DMS53 treated with DMSO at 0.1 percent for 48 hours (cell line): ENCODE measurements around the gene GNG2.

Experiments used
- DNase-seq: peaks from one replicate; lab custom pipeline; 2025; ENCODE audit not compliant: unreplicated experiment; lab: John Stamatoyannopoulos, UW

GNG2 gene

GRCh38 chr14:51855234-51855633, 5.2 kb upstream of the GNG2 start:
- DNase-seq: no peak

GRCh38 chr14:51856792-51857296, 3.6 kb upstream of the GNG2 start:
- DNase-seq: no peak

GRCh38 chr14:51859131-51859530, 1.3 kb upstream of the GNG2 start:
- no peak for DNase-seq

- peak; percentile 0 for DNase-seq
These were observed 550 bp downstream of the GNG2 start for GRCh38 chr14:51860825-51861499.

GRCh38 chr14:51862176-51862796, 1.9 kb downstream of the GNG2 start:
- DNase-seq: no peak

GRCh38 chr14:51862860-51863259, 2.4 kb downstream of the GNG2 start:
- no peak for DNase-seq

GRCh38 chr14:51865953-51866747, 5.7 kb downstream of the GNG2 start:
- no peak for DNase-seq

GRCh38 chr14:51867741-51868140, 7.3 kb downstream of the GNG2 start:
- no peak for DNase-seq

GRCh38 chr14:51868405-51868804, 8.0 kb downstream of the GNG2 start:
- no peak for DNase-seq

GRCh38 chr14:51869411-51870100, 9.1 kb downstream of the GNG2 start:
- DNase-seq: no peak

GRCh38 chr14:51870606-51871005, 10.2 kb downstream of the GNG2 start:
- no peak for DNase-seq

- DNase-seq: peak; percentile 1
These were observed 11.4 kb downstream of the GNG2 start for GRCh38 chr14:51871846-51872245.

GRCh38 chr14:51872396-51872795, 12.0 kb downstream of the GNG2 start:
- no peak for DNase-seq

GRCh38 chr14:51873221-51873893, 12.9 kb downstream of the GNG2 start:
- DNase-seq: peak; percentile 76

- no peak for DNase-seq
These were observed 17.4 kb downstream of the GNG2 start for GRCh38 chr14:51877810-51878209.

GRCh38 chr14:51879170-51879569, 18.8 kb downstream of the GNG2 start:
- DNase-seq: no peak

GRCh38 chr14:51880835-51881580, 20.6 kb downstream of the GNG2 start:
- DNase-seq: no peak

- DNase-seq: no peak
These were observed 21.2 kb downstream of the GNG2 start for GRCh38 chr14:51881636-51882035.

- no peak for DNase-seq
These were observed 22.8 kb downstream of the GNG2 start for GRCh38 chr14:51883232-51883631.
